Measurements from ENCODE around the gene ITGB2.

ITGB2 gene

DNA sequence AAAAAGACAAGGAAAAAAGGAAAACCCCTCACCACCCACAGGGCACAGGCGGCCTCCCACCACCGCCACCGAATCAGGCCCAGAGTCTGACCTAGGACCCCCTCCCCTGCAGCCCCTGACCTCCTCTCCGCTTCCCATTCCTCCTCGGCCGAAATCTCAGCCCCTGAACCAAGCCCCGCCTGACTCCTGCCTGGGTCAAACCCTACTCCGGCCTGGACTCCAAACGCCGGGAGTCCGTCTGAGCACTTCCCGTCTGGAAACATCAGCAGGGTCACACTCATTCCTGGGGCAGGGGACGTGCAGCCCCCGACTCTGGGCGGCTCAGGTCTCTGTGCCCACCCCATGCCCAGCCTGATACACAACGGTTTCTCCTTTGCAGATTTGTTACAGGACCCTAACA is 76.4 kb downstream of the ITGB2 start:
- no peak for DNase-seq

GRCh38 chr21:44842721-44843445 is 77.8 kb downstream of the ITGB2 start:
- no peak for DNase-seq

GRCh38 chr21:44842087-44842486 is 78.6 kb downstream of the ITGB2 start:
- no peak for DNase-seq

- no peak for DNase-seq
Observed at GRCh38 chr21:44840771-44841170, 79.9 kb downstream of the ITGB2 start.

DNA sequence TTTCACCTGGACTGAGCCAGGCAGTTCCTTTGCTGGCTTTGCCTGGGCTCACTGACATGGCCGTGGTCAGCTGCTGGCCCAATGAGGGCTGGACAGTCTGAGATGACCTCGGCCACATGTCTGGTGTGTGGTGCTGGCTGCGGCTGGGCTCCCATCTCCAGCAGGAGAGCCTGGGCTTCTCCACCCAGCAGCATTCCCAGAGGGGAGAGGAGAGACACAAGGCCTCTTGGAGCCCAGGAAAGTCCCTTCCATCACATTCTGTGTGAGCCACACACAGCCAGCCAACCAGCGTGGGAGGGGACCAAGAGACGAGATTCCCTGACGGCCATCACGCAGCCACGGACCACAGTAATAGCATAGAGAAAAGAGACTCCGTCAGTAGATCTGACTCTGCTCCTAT is 81.7 kb downstream of the ITGB2 start:
- peak in 2 of 3 donors; percentile 25 to 37 for DNase-seq

DNA sequence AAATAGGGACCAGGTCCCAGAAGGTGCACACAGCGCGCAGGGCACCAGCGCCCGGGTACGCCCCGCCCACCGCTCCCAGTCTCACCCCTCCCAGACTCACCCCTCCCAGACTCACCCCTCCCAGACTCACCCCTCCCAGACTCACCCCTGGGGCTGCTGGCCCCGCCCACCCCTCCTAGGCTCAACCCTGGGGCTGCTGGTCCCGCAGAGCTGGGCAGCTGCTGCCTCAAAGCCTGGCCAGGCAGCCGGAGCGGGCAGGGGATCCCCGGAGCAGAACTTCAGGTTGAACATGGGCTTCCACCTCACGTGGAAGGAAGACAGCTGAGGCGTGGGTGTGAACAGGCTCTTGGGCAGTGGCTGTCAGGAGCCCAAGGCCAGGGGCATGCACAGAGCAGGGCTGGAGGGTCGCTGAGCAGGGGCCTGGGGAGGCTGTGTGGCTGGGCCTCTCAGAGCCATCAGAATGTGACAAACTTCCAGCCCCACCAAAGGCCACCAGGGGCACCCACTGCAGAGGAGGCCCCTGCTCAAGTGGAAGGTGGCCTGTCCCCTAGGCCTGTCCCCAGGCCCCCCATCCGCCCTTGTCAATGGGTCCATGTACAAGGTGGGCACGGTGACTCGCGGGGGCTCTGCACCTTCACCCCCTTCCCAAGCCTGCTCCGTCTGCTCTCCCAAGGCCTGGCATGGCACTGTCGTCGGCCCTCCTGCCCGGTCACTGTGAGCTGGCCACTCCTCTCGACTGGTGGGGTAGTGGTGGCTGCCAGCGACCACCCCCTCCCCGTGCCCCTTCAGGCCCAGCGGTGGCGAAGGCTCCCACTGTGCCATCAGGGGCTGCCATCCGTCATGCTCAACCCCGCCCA is 82.4 kb downstream of the ITGB2 start:
- peak; percentile 45 to 70 (median 51) for DNase-seq

GRCh38 chr21:44837537-44837936 is 83.2 kb downstream of the ITGB2 start:
- DNase-seq = no peak

DNA sequence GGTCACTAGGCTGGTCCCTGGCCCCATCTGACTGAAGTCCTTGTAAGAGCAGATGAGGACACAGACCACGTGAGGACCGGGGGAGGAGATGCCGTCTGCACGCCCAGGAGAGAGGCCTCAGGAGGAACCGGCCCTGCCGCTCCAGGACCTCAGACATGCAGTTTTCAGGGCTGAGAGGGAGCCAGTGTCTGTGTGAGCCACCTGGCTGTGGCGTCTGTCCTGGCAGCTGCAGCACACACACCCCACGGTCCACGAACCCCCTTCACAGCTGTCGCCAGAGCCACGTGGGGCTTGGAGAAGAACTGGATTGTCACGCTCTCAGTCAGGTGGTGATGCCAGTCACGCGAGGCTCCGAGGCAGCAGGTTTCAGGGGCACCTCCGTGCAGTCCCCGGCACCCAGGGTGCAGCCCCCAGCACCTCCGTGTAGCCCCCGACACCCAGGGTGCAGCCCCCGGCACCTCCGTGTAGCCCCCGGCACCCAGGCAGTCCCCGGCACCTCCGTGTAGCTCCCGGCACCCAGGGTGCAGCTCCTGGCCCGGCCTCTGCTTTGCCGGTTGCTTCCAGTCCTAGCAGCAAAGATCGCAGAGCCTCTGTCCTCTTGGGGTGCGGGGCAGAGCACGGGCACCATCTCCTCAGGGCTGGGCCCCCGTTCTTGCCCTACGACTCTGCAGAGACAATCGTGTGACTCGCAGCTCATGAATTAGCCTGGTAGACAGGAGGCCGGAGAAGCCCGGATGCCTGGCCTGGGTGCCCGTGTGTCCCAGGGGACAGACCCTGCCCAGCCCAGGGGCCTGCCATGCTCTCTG is 83.8 kb downstream of the ITGB2 start:
- peak in 2 of 3 donors; percentile 35 to 55 for DNase-seq

DNA sequence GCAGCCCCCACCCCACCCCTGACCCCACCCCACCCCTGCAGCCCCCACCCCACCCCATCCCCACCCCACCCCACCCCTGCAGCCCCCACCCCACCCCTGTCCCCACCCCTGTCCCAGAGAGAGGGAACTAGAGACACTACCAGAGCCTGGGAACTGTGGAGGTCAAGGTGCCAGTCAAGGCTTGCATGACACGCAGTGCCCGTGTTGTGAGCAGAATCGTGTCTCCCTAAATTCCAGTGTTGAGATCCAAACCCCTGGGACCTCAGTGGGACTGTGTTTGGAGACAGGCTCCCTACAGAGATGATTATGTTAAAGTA is 84.4 kb downstream of the ITGB2 start:
- no peak for DNase-seq

All from suppressor macrophage treated with lipopolysaccharide for 1 hour (primary cell).